Activated CD4-positive, alpha-beta T cell treated with anti-CD3 and anti-CD28 coated beads, Interleukin-2, amount 50 U/mL, for 24 hours (primary cell): Measurements from ENCODE around the gene TLK2.
"Not testable (repeated sequence)": the region's sequence is repeated elsewhere in the genome, so short reads cannot be mapped to it uniquely, and the experiment has no call there.

Source experiments
- DNase-seq, 2 donors: peaks; one replicate each; pipeline ENCODE4 v3.0.0-alpha.2; 2020; ENCODE audit warnings: low read depth in 1 of 2, low spot score in 1 of 2

Gene TLK2

DNA sequence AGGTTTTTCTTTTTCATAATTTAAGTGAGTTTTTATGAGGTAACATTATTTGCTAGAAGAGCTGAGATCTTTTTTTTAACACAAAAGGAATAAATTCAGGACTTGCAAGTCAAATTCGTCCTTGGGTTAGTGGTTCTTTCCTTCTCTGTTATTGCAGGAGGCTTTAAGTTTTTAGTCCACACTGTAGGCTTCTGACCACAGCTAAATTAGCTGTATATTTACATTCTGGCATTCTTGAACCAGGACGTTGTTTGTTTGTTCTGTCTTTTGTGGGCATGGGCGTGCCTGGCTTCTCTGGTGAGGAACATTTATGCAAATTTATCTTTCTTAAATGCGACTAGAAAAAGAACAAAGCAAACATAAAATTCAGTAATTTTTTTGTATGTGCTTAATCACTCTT, 80.3 kb downstream of the TLK2 start:
- DNase-seq: not testable (repeated sequence)

DNA sequence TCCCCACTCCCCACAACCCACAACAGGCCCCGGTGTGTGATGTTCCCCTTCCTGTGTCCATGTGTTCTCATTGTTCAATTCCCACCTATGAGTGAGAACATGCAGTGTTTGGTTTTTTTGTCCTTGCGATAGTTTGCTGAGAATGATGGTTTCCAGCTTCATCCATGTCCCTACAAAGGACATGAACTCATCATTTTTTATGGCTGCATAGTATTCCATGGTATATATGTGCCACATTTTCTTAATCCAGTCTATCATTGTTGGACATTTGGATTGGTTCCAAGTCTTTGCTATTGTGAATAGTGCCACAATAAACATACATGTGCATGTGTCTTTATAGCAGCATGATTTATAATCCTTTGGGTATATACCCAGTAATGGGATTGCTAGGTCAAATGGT, 82.3 kb downstream of the TLK2 start:
- not testable (repeated sequence) for DNase-seq

DNA sequence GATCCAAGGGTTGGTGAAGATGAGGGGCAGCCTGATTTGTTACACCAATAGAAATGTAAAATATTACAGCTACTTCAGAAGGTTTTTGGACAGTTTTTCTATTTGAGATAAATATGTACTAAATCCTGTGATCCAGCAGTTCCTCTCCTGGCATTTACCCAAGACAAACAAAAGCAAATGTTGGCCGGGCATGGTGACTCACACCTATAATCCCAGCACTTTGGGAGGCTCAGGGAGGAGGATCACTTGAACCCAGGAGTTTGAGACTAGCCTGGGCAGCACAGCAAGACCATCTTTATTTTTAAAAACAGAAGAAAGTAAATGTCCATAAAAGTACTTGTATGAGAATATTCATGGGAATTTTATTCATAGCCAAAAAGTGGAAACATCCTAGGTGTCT, 84.0 kb downstream of the TLK2 start:
- no peak for DNase-seq

DNA sequence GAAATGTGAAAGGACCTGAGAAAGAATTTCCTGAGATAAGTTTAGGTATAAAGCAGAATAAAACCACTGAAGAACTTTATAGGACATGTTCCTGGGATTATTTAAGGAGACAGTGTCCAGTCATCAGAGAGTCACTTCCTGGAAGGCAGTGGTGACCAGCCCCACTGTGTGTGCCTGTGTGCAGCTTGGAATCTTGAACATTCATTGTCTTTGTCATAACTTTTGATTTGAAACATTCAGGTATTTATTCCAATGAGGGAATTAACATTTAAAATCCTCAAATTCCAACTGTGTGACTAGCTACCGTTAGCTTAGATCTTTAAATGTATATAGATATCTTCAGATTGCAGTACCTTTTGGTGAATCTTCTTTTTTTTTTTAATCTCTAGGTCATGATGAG, 87.2 kb downstream of the TLK2 start:
- no peak for DNase-seq

DNA sequence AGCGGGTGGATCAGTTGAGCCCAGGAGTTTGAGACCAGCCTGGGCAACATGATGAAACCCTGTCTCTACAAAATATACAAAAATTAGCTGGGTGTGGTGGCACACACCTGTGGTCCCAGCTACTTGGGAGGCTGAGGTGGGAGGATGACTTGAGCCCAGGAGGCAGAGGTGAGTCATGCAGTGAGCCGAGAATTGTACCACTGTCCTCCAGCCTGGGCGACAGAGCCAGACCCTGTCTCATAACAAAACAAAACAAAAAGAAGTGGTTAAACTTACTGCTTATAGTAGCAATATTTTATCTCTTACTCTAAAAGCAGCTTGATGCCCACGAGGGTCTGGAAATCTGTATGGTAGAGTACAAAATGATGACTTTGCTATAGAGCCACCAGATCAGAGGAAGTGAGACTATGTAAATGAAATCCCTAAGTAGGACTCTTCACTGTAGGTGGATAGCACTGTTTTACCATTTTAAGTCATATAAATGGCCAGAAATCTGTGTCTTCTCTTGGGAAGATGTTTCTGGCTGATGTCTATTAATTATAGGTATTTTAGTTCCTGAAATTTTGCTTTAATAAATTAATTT, 88.5 kb downstream of the TLK2 start:
- no peak for DNase-seq

DNA sequence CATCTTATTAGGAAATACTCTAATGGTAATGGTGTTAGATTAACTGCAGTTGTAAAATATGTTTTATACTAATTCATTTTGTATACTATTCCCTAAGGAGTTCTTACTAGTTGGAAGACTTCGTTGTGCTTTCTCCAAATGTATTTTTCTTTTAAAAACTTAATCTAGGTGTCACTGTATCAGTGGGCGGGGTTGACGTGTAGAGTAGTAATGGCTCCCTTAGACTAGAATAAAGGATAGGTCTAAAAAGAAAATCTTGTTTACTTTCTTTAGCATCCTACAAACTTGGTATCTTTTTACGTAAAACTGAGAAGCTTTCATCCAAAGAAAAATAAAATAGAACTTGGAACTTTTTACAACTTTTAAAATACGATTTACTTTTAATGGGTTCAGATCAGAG, 93.9 kb downstream of the TLK2 start:
- no peak for DNase-seq

DNA sequence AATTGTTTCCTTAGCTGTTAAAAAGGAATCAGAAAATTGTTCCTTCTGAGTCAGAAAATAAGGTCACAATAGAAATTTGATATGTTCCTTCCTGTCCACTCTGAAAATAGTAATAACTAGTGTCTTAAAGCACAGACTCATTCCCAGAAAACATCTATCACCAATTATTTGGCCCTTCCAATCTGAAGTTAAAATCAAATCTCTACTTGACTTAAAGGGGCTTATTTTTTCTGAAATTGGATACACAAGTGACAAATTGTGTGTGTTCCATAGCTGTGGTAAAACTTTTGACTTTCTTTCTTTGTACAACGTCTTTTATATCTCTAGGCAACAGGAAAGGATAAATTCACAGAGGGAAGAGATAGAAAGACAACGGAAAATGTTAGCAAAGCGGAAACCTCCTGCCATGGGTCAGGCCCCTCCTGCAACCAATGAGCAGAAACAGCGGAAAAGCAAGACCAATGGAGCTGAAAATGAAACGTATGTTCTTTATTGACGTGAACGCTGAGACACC, 94.3 kb downstream of the TLK2 start:
- DNase-seq: no peak

DNA sequence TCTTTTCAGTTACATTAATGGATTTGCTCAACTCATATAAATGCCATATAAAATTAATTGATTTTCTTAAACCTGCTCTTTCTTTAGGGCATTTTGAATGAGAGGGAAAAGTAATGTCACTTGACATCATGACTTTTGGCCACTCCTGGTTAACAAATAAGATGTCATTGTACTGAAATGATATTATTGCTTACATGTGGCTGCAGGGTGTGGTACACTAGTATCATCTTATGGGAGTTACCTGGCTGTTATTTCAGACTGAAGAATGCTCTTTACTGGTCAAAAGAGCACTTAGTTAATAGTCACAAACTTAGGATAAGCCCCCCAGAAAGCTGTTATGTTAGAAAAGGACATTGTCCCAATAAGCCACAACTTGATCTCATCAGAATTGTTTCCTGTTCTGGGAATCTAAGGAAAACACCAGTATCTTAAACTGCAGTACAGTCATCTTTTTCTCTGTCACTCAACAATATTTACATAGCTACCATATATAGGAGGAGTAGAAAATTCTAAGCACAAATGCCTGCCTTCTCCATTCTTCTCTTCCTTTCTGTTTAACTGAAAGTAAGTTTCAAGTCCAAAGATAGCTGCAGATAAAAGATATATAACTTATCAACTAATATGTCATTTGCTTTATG, 95.0 kb downstream of the TLK2 start:
- DNase-seq: no peak

DNA sequence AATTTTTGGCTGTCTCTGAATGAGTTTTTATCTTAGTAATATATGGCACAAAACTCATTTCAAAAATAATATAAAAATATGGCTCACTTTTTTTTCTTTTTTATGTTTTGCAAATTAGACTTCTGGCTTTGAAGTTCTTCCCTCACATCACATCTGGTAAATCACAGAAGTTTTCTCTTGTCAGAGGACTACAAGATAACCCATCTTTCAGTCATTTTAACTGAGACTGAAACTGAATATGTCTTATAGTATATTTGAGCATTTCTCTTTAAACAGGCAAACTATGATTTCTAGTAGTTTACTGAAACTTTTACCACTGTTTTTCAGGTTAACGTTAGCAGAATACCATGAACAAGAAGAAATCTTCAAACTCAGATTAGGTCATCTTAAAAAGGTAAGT, 97.8 kb downstream of the TLK2 start:
- DNase-seq: no peak

DNA sequence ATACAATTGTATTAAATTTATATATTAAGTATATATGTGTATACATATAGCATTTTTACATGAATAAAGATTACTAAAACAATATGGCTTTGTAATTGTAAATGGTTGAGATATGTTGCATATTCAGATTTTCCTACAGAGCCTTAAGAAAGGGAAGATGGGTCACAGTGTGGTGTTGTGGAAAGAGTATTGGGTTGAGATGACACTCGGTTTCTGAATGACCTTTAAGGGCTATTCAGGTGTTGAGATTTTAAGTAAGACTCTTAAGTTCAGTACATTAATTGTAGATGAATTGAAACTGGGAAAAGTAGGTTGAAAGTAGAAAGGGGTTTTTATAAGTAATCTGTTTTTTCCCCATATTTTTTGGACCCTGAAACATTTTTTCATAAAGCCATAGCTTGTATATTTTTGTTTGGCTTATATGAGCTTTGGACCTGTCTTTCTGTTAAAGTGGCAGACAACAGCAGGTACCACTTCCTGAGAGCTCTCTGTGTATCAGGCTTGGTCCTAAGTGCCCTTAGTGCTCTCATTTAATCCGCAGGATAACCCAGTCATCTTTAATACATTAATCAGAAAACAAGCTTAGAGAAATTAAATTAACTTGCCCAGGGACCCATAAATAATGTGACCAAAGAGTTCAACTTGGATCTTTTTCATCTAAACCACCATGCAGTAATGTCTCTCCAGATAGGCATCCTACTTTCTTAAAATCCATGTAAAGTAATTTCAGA, 100.3 kb downstream of the TLK2 start:
- no peak for DNase-seq

DNA sequence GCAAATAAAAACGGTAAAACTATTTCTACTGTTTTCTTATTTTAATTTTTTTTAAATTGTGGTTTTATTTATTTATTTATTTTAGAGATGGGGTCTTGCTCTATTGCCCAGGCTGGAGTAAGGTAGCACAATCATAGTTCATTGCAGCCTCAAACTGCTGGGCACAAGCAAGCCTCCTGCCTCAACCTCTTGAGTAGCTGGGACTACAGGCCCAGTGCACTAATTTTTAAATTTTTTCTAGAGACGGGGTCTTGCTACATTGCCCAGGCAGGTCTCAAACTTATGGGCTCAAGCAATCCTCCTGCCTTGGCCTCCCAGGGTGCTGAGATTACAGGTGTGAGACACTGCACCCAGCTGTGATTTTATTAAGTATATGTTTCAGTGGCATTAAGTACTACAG, 102.3 kb downstream of the TLK2 start:
- DNase-seq: no peak

DNA sequence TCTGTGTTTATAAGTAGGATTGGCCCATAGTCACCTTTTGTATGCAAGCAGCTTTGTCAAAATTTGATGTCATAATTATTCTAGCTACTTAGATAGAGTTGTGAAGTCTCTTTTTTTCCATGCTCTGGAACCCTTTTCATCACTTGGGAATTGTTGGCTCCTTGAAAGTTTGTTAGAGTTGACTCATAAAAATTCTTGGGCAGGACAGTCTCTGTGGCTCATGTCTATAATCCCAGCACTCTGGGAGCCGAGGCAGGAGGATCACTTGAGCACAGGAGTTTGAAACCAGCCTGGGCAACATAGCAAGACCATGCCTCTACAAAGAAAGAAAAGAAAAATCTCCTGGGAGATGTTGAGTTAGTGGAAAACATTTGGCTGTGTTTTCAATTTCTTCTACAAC, 103.1 kb downstream of the TLK2 start:
- no peak for DNase-seq

DNA sequence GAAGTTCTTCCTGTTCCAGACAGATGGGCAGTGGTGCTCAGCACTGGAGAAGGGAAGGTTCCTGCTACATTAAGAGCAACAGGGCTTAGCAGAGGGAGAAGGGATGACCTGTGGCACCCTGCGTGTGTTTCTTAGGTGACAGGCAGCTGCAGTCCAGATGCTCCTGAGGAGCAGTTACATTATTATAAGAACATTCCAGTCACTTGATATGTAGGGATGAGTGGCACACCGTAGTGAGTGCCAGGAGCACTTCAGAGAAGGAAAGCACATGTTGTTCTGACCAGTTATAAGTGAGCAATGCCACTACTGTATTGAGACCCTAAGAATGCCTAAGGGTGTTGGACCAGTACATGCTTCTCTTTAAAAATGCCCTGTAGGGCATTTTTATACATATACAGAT, 108.9 kb downstream of the TLK2 start:
- no peak for DNase-seq

DNA sequence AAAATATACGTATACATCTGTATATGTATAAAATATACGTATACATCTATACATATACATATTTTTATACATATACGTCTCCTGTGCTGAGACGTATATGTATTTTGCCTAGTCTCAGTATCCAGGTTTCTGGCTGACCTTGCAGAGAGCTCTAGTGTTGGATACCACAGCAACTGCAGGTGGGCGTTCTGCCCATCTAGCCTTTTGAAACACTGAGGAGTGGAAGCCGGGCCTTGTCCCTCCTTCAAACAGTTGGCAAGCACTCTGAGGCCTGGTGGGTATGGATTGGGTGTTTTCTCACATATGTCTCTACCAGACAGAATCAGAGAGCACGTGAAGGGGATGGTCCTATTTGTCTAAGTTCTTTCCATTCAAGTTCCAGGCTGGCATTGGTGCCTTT, 109.5 kb downstream of the TLK2 start:
- no peak for DNase-seq

DNA sequence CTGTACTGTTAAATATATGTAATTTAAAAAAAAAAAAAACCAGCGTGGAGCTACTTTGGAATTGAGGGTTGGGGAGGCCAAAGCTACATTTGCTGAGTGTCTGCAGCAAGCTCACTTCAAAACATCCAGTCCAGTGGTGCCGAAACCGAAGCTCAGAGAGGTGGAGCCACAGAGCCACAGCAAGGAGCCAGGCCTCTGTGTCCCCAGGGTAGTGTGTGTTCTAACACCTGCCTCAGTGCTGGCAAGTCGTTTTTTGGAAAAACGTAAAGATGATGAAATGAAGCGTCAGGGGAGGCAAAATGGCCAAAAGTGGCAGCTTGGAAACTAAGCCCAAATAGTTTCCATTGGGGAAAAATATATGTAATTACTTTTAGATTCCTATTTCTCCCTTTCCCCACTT, 112.7 kb downstream of the TLK2 start:
- DNase-seq: no peak

DNA sequence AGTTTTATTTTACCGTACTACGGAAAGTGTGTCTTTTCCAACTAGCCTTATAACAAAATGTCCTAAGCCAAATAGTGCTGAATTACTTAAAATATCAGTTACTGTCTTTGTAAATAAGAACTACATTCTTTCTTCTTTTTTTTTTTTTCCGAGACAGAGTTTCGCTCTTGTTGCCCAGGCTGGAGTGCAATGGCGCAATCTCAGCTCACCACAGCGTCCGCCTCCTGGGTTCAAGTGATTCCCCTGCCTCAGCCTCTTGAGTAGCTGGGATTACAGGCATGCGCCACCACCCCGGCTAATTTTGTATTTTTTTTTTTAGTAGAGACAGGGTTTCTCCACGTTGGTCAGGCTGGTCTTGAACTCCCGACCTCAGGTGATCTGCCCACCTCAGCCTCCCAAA, 113.2 kb downstream of the TLK2 start:
- DNase-seq: not testable (repeated sequence)

DNA sequence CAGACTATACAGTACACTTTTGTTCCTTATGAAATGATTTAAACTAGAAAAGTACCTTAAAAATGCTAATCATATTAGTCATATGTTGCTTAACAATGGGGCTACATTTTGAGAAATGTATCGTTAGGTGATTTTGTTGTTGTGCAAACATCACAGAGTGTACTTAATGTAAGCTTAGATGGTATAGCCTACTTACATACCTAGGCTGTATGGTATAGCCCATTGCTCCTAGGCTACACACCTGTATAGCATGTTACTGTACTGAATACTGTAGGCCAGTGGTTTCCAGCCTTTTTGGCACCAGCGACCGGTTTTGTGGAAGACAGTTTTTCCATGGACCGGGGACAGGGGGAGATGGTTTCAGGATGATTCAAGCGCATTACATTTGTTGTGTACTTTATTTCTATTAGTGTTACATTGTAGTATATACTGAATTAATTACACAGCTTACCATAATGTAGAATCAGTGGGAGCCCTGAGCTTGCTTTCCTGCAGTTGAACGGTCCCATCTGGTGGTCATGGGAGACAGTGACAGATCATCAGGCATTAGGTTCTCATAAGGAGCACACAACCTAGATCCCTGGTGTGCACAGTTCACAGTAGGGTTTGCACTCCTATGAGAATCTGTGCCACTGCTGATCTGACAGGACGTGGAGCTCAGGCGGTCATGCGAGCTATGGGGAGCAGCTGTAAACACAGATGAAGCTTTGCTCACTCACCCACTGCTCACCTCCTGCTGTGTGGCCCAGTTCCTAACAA, 113.9 kb downstream of the TLK2 start:
- no peak for DNase-seq

DNA sequence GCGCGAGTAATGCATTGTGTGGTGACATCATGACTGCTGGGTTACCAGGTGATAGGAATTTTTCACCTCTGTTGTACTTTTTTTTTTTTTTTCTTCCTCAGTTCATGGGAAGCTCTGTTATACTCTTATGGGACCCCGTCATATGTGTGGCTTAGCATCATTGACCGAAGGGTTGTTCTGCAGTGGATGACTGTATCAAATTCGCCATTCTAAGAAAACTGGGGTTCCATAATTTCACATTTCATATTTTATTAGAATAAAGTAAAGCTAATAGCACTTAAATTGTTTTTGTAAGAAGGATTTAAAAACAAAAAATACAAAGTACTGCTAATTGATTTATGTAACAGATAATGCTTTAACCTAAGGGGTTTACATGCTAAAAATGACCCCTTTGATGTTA, 116.9 kb downstream of the TLK2 start:
- DNase-seq: no peak

DNA sequence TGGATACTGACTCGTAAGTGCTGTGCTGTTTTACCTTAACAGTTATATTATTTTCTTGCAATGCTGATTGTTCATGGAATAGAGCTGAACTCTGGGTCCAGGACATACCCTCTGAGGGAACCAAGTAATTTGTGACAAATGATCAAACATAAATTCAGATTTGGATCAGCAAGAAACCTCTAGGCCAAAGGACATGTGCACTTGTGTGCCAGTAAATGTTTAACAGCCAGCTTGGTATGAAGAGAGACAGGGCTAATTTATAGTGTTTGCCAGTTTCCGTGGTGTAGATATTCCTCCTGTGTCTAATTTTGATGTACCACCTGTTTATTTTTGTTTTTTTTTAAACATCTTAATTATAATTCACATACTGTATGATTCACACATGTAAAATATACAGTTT, 118.0 kb downstream of the TLK2 start:
- no peak for DNase-seq

DNA sequence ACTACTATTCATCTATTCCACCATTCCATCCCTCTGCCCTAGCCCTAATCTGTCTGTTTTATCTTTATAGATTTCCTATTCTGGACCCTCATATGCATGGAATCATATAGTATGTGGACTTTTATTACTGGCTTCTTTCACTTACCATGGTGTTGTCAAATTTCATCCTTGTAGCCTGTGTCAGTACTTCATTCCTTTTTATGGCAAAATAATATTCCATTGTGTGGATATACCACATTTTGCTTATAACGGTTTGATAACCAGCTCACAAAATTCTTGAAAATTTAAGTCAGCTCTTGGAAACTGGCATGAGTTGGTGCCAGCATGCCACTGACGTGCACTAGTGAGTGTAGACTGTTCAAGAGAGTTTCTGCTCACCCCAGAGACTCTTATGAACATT, 118.5 kb downstream of the TLK2 start:
- no peak for DNase-seq

DNA sequence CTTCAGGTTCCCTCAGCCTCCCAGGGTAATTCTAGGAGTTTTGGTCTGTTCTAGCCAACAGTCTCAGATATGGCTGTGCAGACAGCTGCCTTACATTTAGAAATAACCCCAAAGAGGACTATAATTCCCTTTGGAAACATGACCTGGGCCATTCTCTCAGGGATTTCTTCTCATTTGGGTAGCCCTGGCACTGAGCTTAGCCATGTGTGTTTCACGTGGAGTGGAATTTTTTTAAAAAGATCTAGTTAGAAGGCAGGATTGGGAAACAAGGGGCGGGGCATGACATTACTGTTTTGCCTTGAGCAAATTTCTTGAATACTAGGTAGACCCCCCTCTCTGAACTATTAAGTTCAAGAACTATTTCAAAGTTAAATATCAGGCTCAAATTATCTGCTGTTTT, 119.3 kb downstream of the TLK2 start:
- no peak for DNase-seq
